Activated CD4-positive, alpha-beta T cell treated with anti-CD3 and anti-CD28 coated beads, Interleukin-2, amount 50 U/mL, for 1 hour (primary cell): ENCODE data around the gene ATP2A2.
"Not testable (repeated sequence)": the region's sequence is repeated elsewhere in the genome, so short reads cannot be mapped to it uniquely, and the experiment has no call there.

ENCODE experiments used
- DNase-seq: peaks from one replicate; pipeline ENCODE4 v3.0.0-alpha.2; 2020

The ATP2A2 gene

DNA sequence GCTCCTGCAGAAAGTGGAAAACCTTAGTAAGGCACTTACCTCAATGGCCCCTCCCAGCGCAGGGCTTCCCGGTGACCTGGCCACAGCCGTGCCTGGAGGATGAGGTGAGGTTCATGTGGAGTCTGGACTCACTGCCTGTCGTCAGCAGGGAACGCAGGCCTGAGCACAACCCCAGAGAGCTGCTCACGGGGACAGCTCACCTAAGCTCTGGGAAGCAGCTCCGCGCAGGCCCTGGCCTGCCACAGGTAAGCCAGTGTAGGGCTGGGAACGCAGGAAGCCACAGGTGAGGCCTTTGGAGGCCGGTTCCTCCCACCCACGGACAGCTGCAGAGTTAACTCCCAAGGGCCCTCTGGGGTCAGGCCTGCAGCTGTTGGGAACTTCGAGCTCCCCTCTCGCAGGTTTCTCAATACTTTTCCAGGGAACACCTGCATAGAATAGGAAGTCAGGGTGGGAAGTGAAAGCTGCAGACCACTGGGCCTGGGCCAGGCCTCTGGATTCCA lies 89.7 kb downstream of the ATP2A2 start:
- DNase-seq, result no peak

DNA sequence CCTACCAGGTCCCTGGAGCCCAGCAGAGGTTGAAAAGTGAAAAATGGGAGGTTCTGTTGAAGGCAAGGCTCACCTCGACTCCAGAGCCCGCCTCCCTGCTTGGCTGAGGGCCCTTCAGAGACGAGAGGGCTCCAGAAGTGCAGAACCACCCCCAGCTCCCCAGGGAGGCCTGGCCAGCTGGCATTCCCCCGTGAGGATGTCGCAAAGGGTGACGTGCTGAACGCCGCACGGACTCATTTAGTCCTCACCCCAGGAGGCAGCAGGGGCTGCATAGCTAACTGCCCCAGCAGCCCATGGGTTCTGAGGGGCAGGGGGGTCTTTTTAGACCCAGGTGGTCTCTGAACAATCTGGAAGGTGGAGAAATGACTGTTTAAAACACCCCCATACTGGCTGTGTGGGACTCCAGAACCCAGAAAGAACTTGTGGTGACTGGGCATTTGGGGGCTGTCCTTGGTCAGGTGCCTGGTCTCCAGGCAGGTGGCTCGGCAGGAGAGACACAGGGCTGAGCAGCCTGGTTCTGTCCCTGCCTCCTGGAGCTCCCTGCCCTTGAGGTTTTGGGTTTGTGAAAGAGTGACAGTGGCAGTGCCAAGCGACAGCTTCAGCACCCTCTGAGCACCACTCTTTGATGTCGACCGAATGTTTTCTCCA lies 90.5 kb downstream of the ATP2A2 start:
- DNase-seq, result no peak

DNA sequence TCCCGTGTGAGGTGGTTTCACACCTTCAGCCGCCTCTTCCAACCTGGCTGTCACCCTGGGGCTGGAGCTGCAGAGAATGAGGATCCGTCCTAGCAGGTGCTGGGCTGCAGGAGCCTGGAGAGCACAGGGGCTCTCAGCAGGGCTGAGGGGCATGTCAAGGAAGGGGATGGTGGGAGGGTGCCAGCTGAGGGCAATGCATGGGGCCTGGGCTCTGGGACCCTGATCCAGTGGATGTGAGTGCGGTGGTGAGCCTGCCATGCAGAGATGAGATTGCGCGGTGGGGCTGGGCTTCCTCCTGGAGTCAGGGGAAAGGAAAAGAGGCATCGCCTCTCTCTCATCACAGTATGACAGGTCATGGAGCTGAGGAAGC lies 91.0 kb downstream of the ATP2A2 start:
- no peak for DNase-seq

DNA sequence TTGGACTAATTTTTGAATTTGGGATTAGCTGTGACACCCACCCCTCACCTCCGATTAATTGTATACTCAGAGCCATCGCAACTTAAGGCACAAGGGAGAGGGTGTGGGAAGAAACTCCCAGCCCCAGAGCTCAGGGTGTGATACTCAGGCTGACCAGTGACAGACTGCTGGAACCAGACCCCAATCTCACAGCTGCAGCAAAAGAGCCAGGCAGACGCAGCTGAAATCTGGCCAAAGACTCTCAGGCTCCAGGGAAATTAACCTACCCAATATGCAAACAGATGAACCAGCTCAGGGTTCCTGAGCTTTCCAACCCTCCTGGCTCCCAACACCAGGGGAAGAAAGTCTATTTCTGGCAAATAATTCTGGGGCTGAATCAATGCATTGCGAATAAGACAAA lies 92.0 kb downstream of the ATP2A2 start:
- no peak for DNase-seq

DNA sequence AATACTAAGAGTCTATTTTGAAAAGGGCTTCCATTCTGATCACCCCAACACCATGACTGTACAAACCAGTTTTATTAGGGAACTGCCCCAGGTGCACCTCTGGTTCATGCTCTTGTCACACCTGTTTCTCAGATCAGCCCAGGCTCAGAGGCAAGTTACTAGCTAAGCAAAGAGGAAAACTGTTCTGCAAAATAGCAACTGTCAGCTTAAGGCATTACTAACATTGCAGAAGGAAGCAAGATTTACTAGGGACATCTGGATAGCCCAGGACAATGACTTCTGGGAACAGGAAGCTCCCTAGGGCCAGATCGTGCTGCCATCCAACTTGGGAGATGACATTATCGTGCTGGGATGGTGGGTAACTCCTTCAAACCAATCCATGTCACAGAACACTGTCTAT lies 92.4 kb downstream of the ATP2A2 start:
- DNase-seq, result no peak

DNA sequence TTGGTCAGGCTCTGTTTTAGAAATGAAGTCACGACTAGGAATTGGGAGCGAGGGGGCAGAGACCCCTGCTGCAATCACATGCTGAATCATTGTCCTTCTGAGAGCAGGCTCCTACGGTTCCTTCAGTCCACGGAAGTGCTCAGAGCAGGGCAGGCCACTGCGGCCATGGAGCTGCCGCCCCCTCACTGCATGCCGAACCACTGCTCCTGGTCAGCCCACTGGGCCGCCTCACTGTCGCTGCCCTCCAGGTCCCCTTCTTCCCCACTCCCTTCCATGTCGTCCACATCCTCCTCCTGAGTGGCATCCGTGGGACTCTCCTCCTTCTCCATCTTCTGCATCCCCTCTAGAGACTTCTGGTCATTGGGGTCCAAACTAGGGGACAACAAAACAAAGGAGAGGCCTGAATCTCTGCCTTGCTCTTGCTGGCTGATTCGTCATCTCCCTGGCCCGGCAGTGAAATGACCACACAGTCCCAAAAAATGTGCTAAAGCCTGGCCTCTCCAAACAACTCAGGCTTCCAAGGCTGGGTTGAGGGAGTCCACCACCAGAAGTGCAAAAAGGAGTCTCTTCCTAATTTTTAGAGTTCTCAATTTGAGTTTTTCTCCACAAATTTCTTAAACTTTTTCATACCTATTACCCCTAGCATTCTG lies 93.0 kb downstream of the ATP2A2 start:
- DNase-seq, result no peak

DNA sequence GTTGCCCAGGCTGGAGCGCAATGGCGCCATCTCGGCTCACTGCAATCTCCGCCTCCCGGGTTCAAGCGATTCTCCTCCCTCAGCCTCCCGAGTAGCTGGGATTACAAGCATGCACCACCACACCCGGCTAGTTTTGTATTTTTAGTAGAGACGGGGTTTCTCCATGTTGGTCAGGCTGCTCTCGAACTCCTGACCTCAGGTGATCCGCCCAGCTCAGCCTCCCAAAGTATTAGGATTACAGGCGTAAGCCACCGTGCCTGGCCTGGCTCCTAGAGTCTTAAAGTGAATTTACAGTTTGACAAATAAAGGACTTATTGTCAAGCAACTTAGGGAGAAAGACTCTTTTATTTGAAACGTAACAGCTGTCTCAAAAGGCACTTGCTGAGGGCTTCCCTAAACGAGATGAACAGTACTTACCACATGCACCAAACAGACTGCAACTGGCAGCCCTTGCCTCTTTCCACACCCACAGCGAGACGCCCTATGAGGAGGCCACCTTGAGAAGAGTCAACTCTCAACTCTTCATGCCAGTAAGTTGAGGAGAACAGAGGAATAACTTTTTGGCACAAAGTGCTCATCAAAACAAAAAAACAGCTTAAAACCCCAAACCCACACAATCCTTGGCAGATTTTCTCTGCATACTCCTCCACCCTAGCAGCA lies 97.2 kb downstream of the ATP2A2 start:
- not testable (repeated sequence) for DNase-seq

DNA sequence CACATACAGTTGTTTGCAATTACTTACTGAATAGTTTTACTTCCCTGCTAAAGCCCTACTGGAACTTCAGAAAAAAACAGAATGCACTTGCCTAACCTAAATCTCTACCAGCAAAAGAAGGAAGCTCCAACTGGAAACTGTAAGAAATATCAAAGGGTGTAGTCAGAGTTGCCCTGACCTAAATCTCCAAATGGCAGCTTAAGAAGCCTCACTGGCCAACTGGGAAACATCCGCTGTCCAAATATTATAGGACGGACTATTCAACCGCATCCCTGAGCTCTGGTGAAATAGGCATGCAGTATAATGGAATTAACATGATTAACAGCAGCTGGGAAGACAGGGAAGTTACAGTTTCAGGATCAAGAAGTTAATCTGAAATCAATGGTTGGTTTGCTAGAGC lies 98.2 kb downstream of the ATP2A2 start:
- no peak for DNase-seq

DNA sequence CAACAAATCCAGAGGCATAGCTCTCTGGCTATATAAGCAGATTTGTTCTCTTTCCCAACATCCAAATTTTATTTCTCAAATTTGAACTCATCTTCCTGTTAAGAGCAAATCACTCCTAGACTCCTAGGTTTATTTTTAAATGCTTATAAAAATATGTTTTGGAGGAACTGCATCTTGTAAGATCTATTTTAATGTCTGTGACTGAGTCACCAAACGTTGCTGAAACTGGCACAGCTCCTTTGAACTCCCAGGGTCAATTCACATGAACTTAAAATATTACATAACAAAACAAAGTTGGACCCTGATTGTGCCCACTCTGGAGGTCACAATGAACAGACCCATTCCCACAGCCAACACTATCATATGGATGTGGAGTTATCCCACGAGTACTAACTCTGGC lies 98.6 kb downstream of the ATP2A2 start:
- DNase-seq, result no peak

DNA sequence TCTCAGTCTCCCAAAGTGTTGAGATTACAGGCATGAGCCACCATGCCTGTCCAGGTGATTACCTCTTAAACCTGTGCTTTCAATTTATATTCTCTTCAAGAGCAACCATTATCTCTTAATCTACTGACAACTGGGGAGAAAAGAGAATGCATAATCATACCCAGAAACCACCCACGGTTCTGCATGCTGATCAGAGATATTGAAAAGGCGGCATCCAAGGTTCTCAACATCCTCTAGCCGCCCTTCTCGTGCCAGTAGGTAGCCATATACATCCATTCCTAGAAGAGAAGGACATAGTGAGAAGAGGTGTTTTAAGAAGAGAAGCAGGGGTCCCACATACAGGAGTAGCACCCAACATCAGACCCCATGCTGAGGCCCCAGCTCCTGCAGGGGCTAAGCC lies 101.6 kb downstream of the ATP2A2 start:
- DNase-seq, result no peak
